T-helper 1 cell treated with Interleukin-12 subunit alpha and Interleukin-12 subunit beta and Interleukin-4 antibody, amounts not matched to agents 30 μg/mL and 1 μg/mL, for 36 hours (primary cell): ENCODE measurements around the gene ISYNA1.

ENCODE experiments used
- H3K27ac Mint-ChIP-seq: one replicate; pipeline ENCODE4 v1.8.0; 2021; ENCODE audit warnings: mild to moderate bottlenecking, mixed read lengths
- H3K27me3 Mint-ChIP-seq: one replicate; pipeline ENCODE4 v1.8.0; 2021; ENCODE audit warnings: low read depth, mixed read lengths
- H3K36me3 Mint-ChIP-seq: one replicate; pipeline ENCODE4 v1.8.0; 2021; ENCODE audit warnings: low read depth, mixed read lengths
- H3K4me1 Mint-ChIP-seq: one replicate; pipeline ENCODE4 v1.8.0; 2021; ENCODE audit warnings: low read depth, mixed read lengths
- H3K4me3 Mint-ChIP-seq: one replicate; pipeline ENCODE4 v1.8.0; 2021; ENCODE audit warnings: mild to moderate bottlenecking, moderate library complexity, mixed read lengths
- H3K9me3 Mint-ChIP-seq: one replicate; pipeline ENCODE4 v1.8.0; 2021; ENCODE audit warnings: mixed read lengths

The ISYNA1 gene

DNA sequence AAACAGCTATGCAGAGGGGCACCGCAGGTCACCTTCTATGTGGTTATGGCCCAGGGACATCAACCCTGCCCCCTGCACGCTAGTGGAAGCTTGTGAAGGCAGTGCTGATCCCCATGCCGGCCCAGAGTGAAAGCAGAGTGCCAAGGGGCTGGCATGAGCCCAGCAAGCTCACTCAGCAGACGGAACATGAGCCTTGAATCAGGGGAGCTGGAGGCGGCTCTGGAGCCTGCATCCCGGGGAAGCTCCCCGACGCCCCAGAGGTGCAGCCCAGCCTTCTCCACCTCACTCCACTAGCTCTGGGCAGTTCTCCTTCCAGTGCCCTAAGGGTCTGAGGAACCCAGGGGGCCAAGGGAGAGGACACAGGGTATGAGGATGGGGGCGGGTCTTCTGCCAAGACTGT, 19.0 kb upstream of the ISYNA1 start:
- no peaks in the 10 kb centered on the region for H3K9me3 Mint-ChIP-seq
- peaks cover 5% of the 10 kb centered on the region for H3K4me1 Mint-ChIP-seq
- H3K36me3 Mint-ChIP-seq: peaks cover 14% of the 10 kb centered on the region
- H3K27ac Mint-ChIP-seq: no peak overlapping the region
- no peaks in the 10 kb centered on the region for H3K27me3 Mint-ChIP-seq
- no peak overlapping the region for H3K4me3 Mint-ChIP-seq

GRCh38 chr19:18456279-18456678, 18.3 kb upstream of the ISYNA1 start:
- Mint-ChIP-seq H3K36me3 (peaks cover 8% of the 10 kb centered on the region), H3K4me1 (peaks cover 2% of the 10 kb centered on the region), H3K27ac (no peak overlapping the region), H3K4me3 (no peak overlapping the region), H3K27me3 (no peaks in the 10 kb centered on the region), H3K9me3 (no peaks in the 10 kb centered on the region)

- H3K9me3 Mint-ChIP-seq: no peaks in the 10 kb centered on the region
- no peaks in the 10 kb centered on the region for H3K27me3 Mint-ChIP-seq
- no peak overlapping the region for H3K4me3 Mint-ChIP-seq
- H3K36me3 Mint-ChIP-seq: peaks cover 11% of the 10 kb centered on the region
- H3K27ac Mint-ChIP-seq: no peak overlapping the region
- peaks cover 4% of the 10 kb centered on the region for H3K4me1 Mint-ChIP-seq
These were observed 15.5 kb upstream of the ISYNA1 start for GRCh38 chr19:18453269-18454024.

DNA sequence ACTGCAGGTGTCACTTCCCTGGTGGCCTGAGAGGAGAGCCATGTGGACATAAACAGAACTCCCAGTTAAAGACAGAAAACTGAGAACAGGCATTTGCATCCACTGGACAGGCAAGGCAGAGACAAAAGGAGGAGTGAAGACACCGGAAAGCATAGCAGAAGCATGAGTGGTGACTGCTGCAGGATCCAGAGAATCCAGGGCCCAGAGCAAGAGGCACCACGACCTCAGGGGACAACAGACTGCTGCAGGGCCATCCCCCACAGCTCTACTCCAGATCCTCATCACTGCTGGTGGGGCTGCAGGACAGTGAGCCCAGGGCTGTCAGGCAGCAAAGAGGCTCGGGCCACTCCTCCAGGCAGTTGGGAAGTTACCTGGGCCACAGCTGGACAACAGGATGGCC, 14.5 kb upstream of the ISYNA1 start:
- Mint-ChIP-seq H3K4me1 (peaks cover 4% of the 10 kb centered on the region), H3K36me3 (peaks cover 14% of the 10 kb centered on the region), H3K27ac (no peak overlapping the region), H3K9me3 (no peaks in the 10 kb centered on the region), H3K4me3 (no peak overlapping the region), H3K27me3 (no peaks in the 10 kb centered on the region)

DNA sequence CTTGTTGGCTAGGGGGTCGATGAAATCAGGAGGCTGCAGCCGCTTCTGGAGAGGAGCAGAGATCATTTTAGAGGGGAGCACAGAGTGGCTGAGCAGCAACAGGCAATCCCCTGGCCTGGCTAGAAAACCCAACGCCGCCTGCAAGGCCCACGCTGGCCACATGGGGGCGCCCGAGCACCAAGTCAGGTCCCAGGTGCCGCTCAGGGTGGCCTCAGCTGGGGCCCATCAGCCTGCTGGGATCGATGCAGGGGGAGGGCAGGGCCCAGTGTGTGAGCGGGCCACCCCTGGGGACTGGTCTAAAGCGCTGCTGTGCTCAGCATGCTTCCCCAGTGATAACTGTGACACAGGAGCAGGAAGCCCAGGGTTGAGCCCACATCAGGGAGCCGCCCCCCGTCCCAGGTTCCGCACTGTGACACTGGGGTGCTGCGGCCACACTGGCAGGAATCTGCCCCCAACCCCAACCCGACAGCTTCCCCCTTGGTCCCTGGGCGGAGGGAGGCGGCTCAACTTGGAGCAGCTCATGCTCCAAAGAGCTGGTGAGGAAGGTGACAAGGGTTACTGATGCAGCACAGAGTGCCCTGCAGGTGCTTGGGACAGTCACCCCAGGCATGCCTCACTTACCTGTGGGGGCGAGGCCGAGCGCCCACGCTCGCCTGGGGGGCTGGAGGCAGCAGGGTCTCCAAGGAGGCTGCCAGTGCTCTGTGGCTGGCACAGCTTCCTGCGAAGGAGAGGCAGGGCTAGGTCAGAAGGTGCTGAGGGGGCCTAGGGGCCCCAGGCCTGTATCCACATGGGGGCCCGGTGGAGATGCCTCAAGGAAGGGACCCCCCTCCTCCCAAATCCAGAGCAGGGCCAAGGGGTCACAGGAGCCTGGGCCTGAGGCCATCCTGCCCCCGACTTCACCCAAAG, 13.3 kb upstream of the ISYNA1 start:
- H3K4me3 Mint-ChIP-seq: no peak overlapping the region
- H3K4me1 Mint-ChIP-seq: peaks cover 4% of the 10 kb centered on the region
- peaks cover 14% of the 10 kb centered on the region for H3K36me3 Mint-ChIP-seq
- H3K27ac Mint-ChIP-seq: no peak overlapping the region
- no peaks in the 10 kb centered on the region for H3K9me3 Mint-ChIP-seq
- no peaks in the 10 kb centered on the region for H3K27me3 Mint-ChIP-seq

DNA sequence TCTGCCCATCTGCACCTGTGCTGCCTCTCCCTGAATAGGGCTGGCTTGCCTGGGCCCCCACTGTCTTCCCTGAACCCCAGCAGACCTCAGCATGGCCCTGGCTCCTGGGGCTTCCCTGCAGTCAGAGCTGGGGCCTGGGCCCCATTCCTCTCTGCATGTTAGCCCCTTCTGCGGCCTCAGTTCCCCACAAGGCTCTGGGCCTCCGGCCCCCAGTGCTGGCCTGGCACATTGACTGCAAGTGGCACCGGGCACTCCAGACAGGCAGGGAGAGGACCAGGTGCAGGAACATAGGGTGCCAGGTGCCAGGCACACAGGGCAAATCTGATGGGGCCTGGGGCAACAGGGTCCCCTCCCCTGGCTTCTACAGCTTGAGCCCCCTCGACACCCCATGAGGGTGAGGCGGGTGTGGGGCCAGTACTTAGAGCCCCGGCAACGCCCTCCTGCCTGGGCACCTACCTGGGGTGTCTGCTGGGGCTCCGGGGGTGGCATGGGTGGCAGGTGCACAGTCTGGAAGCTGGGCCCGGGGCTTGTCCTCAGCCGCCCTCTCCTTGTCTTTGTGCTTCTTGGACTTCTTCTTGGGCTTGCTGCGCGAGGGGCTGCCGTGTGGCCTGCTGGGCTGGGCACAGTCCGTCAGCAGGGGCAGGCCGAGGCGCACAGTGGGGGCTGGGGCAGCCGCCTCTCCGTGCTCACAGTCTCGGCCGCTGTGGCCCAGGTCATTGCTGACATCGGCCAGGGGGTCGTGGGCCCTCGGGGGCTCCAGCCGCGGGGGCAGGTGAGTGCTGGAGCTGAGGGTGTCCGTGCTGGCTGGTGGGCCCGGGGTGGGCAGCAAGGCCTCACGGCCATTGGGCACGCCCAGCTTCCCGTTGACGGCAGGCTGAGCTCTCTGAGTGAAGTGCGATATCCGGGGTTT, 12.3 kb upstream of the ISYNA1 start:
- no peaks in the 10 kb centered on the region for H3K27me3 Mint-ChIP-seq
- H3K9me3 Mint-ChIP-seq: no peaks in the 10 kb centered on the region
- peaks cover 12% of the 10 kb centered on the region for H3K36me3 Mint-ChIP-seq
- no peak overlapping the region for H3K27ac Mint-ChIP-seq
- H3K4me1 Mint-ChIP-seq: peaks cover 4% of the 10 kb centered on the region
- no peak overlapping the region for H3K4me3 Mint-ChIP-seq

- Mint-ChIP-seq H3K27me3 (no peaks in the 10 kb centered on the region), H3K9me3 (no peaks in the 10 kb centered on the region), H3K36me3 (peaks cover 14% of the 10 kb centered on the region), H3K4me3 (no peak overlapping the region), H3K4me1 (peaks cover 4% of the 10 kb centered on the region), H3K27ac (no peak overlapping the region)
These were observed 11.6 kb upstream of the ISYNA1 start for GRCh38 chr19:18449552-18449951.

DNA sequence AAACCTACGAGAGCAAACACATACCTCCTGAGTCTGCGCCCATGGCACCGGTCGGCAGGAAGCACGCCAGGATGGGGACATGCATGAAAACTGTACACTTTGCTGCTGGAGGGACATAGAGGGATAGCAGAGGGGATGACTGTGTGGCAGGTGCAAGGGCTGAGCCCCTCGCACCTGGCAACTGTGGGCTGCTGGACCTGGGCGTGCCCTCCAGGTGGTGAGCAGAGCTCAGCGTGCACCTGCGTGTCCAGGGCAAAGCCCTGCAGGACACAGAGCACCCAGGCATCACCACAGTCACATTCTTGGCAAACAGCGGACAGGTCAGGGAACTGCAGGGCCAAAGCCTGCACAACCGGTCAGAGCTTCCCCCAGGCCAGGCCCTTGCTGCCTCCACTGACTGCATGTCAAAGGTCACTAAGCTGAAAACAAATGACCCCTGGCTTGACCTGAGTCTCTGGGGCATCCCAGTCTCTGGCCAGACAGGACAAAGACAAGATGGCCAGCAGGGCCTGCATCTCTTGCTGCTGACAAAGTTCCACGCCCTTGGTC, 9.0 kb upstream of the ISYNA1 start:
- H3K27ac Mint-ChIP-seq: no peak overlapping the region
- H3K36me3 Mint-ChIP-seq: peaks cover 33% of the 10 kb centered on the region
- peaks cover 12% of the 10 kb centered on the region for H3K4me1 Mint-ChIP-seq
- H3K27me3 Mint-ChIP-seq: no peaks in the 10 kb centered on the region
- H3K9me3 Mint-ChIP-seq: peaks cover 5% of the 10 kb centered on the region
- H3K4me3 Mint-ChIP-seq: no peak overlapping the region

DNA sequence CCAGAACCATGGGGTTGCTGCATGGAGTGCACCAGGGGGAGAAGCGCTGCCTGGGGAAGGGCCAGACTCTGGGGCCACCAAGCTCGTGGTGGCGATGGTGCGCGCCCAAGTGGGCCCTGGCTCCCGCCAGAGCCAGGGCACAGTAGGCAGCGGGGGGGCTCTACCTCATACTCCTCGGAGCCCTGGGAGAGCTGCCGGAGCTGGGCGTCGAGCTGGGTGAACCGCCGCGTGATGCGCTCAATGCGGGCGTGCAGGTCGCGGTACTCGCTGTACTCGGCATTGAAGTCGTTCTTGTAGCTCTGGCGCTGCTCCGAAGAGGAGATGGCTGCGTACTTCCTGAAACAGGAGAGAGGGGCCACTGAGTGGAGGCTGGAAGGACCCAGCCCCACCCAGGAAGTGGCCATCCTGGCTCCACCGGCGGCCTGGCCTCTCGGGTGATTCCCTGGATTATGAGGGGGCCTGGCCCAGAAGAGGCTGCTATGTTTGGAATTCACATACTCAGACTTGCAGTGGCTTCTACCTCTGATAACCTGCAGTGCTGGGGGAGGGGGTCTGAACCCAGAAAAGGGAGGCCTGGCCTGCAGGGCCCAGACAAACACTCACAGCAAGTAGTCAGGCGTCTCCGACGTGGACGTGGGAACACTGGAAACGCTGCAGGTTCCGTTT, 8.3 kb upstream of the ISYNA1 start:
- peaks cover 33% of the 10 kb centered on the region for H3K36me3 Mint-ChIP-seq

GRCh38 chr19:18445262-18445948, 7.5 kb upstream of the ISYNA1 start:
- H3K36me3 Mint-ChIP-seq: peaks cover 34% of the 10 kb centered on the region
- peaks cover 14% of the 10 kb centered on the region for H3K4me1 Mint-ChIP-seq
- H3K9me3 Mint-ChIP-seq: peaks cover 5% of the 10 kb centered on the region
- H3K27ac Mint-ChIP-seq: no peak overlapping the region
- no peak overlapping the region for H3K4me3 Mint-ChIP-seq
- no peaks in the 10 kb centered on the region for H3K27me3 Mint-ChIP-seq

More for the DNA sequence above, 8.3 kb upstream of the ISYNA1 start:
- Mint-ChIP-seq H3K27ac (no peak overlapping the region), H3K27me3 (no peaks in the 10 kb centered on the region), H3K4me1 (peaks cover 16% of the 10 kb centered on the region), H3K4me3 (no peak overlapping the region), H3K9me3 (peaks cover 5% of the 10 kb centered on the region)

DNA sequence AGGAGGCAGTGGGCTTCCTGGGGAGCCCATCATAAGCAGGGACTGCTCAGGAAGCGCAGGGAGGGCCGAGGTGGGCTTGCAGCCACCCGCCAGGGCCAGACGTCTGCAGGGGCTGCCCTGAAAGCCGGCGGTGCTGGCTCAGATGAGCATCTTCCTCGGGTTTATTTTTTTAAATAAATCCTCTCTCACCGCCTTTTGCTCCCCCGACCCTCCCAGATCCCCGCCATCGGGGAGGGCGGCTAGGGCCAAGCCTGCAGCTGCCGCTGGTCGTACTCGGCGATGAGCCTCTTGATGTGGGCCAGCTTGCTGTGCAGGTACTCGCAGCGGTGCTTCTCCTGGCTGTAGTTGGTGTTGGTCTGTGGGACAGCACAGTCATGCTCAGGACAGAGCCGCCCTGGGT, 6.6 kb upstream of the ISYNA1 start:
- no peak overlapping the region for H3K27ac Mint-ChIP-seq
- H3K4me3 Mint-ChIP-seq: no peak overlapping the region
- H3K36me3 Mint-ChIP-seq: peaks cover 36% of the 10 kb centered on the region
- H3K9me3 Mint-ChIP-seq: peaks cover 5% of the 10 kb centered on the region
- no peaks in the 10 kb centered on the region for H3K27me3 Mint-ChIP-seq
- H3K4me1 Mint-ChIP-seq: peaks cover 16% of the 10 kb centered on the region

GRCh38 chr19:18443831-18444230, 5.9 kb upstream of the ISYNA1 start:
- Mint-ChIP-seq H3K36me3 (peaks cover 36% of the 10 kb centered on the region), H3K27ac (no peak overlapping the region), H3K27me3 (no peaks in the 10 kb centered on the region), H3K4me3 (no peak overlapping the region), H3K9me3 (peaks cover 5% of the 10 kb centered on the region), H3K4me1 (peaks cover 20% of the 10 kb centered on the region)

DNA sequence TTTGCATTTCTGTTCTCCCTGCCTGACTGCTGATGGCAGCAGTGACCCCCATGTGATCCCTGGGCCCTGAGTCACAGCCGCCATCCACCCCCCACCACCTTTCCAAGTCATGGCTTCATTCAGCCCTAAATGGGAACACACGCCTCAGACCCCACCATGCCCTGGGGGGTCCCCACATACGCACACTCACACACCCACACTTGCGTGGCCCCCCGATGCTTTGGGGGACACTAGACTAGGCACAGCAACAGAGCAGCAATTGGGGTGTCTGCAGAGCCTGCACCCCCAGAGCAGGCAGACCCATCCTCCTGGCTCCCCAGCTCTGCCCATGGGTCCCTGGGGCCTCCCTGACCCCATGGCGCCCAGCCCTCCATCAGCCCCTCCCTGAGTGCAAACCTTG, 5.5 kb upstream of the ISYNA1 start:
- peaks cover 20% of the 10 kb centered on the region for H3K4me1 Mint-ChIP-seq
- no peaks in the 10 kb centered on the region for H3K27me3 Mint-ChIP-seq
- H3K27ac Mint-ChIP-seq: no peak overlapping the region
- peaks cover 5% of the 10 kb centered on the region for H3K9me3 Mint-ChIP-seq
- no peak overlapping the region for H3K4me3 Mint-ChIP-seq
- H3K36me3 Mint-ChIP-seq: peaks cover 35% of the 10 kb centered on the region
